Amygdala (tissue), 56 donors: ENCODE data around the gene SLC66A2.
A peak's percentile ranks its signal among the peaks of the same experiment; 100 is the strongest.

Experiments used
- DNase-seq, 56 donors: peaks; one replicate each; lab custom pipeline; 2025; lab: John Stamatoyannopoulos, UW

Gene SLC66A2

GRCh38 chr18:79952996-79953559, 1.6 kb upstream of the SLC66A2 start:
- no peak for DNase-seq

- peak in 2 of 56 donors; percentile 34 to 62 for DNase-seq
Measured at GRCh38 chr18:79952456-79952995, 1.1 kb upstream of the SLC66A2 start.

- no peak for DNase-seq
Measured at GRCh38 chr18:79950515-79951341, 725 bp downstream of the SLC66A2 start.

GRCh38 chr18:79949697-79950487, 1.6 kb downstream of the SLC66A2 start:
- no peak for DNase-seq

- DNase-seq = no peak
Measured at GRCh38 chr18:79948719-79949411, 2.6 kb downstream of the SLC66A2 start.

GRCh38 chr18:79947881-79948610, 3.4 kb downstream of the SLC66A2 start:
- no peak for DNase-seq

- DNase-seq = no peak
Measured at GRCh38 chr18:79947054-79947755, 4.2 kb downstream of the SLC66A2 start.

- no peak for DNase-seq
Measured at GRCh38 chr18:79945118-79946042, 6.1 kb downstream of the SLC66A2 start.

GRCh38 chr18:79944746-79945117, 6.7 kb downstream of the SLC66A2 start:
- no peak for DNase-seq

GRCh38 chr18:79944126-79944731, 7.2 kb downstream of the SLC66A2 start:
- no peak for DNase-seq

GRCh38 chr18:79943608-79944125, 7.8 kb downstream of the SLC66A2 start:
- no peak for DNase-seq

- DNase-seq = no peak
Measured at GRCh38 chr18:79942786-79943607, 8.5 kb downstream of the SLC66A2 start.

- no peak for DNase-seq
Measured at GRCh38 chr18:79942211-79942610, 9.2 kb downstream of the SLC66A2 start.

GRCh38 chr18:79941473-79942119, 9.9 kb downstream of the SLC66A2 start:
- DNase-seq = peak in 4 of 56 donors; percentile 39 to 58 (median 48)

GRCh38 chr18:79940814-79941472, 10.5 kb downstream of the SLC66A2 start:
- no peak for DNase-seq
